IPS DF 19.7 (cell line): Measurements from ENCODE around the gene RAB7B.

Experiments used
- DNase-seq: peaks from one replicate; pipeline ENCODE4 v3.0.0-alpha.2; 2013; ENCODE audit warnings: low read depth, low spot score

RAB7B gene

DNA sequence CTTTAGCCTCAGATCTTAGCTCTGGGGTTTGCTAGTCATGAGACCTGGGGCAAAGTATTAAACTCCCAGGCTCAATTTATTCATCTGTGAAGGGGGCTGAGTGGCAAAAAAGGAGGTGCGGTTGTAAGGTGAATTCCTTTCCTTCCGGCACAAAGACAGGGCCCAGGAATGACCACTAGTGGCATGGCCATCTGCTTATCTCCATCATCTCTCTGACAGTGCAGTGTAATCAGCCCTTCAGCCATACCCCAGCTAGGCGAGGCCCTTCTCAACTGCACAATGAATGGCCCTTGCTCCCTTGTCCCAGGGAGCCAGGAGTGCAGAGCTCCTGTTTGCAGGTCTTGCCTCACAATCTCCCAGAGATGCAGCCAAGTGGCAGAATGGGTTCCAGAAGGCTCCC lies 54.3 kb downstream of the RAB7B start:
- DNase-seq: no peak

GRCh38 chr1:205948039-205948438 lies 55.2 kb downstream of the RAB7B start:
- DNase-seq: no peak

DNA sequence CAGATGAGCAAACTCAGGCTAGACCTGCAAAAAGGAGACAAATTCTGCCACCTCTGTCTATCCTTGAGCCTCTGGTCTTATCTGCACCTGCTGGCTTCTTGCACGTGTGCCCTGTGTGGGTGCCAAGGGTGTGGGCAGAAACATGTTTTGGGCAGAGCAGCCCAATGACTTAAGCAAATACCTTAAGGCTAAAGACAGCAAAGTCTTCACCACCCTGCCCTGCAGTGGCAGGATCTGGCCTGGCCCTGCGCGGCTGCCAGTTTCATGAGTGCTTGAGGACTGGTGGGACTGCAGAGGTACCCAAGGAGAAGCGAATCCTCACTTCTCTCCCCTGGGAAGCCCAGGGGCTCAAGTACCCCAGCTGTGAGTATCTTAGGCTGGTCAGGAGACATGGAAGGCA lies 56.2 kb downstream of the RAB7B start:
- no peak for DNase-seq

- no peak for DNase-seq
These were observed 58.1 kb downstream of the RAB7B start for GRCh38 chr1:205945069-205945468.

GRCh38 chr1:205944525-205944924 lies 58.7 kb downstream of the RAB7B start:
- DNase-seq: no peak

DNA sequence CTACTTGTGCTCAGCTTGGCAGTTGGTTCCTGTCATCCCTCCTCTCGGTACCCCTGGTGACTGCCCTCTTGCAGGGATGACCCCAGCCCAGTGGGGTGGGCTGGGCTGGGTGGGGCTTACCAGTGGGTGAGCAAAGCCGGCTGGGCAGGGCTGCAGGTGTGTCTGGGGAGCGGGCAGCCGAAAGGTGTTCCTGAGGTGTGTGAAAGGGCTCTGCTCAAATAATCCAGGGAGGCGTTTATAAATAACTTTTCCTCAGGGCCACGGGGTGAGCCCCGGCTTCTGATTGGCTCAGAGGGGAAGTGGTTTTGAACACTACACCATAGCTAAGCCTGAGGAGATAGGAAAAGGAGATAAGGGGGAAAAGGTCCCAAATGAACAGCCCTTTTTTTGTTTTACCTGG lies 60.0 kb downstream of the RAB7B start, which contains the start of gene SLC26A9:
SLC26A9 (minus strand) TSS at position 212 of the 400 bp plus-strand sequence. CDS start 7,636 bp downstream, outside the sequence.
- no peak for DNase-seq

GRCh38 chr1:205942631-205943159 lies 60.5 kb downstream of the RAB7B start:
- DNase-seq: no peak

DNA sequence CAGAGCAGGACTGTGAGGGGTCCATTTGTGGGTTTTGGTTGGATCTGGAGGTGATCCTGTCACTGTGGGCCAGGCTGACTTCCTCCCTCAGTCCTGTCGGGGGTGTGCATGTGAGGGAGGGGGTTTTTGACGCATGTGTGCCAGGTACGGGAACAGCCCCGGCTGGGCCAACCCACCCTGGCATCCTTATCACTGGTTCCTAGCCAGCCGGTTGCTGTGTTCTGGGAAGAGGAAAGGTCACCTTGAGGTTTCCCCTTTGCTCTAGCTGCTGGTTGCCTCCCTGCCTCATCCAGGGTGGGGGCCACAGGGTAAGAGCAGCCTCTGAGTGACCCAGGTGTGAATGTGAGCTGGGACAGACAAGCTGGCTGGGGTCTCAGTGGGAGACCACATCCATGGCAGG lies 62.5 kb downstream of the RAB7B start:
- DNase-seq: no peak

- peak; percentile 20 for DNase-seq
These were observed 63.4 kb downstream of the RAB7B start for GRCh38 chr1:205939690-205940330.

GRCh38 chr1:205938682-205939081 lies 64.5 kb downstream of the RAB7B start:
- no peak for DNase-seq

GRCh38 chr1:205936846-205937586 lies 66.2 kb downstream of the RAB7B start:
- DNase-seq: no peak

DNA sequence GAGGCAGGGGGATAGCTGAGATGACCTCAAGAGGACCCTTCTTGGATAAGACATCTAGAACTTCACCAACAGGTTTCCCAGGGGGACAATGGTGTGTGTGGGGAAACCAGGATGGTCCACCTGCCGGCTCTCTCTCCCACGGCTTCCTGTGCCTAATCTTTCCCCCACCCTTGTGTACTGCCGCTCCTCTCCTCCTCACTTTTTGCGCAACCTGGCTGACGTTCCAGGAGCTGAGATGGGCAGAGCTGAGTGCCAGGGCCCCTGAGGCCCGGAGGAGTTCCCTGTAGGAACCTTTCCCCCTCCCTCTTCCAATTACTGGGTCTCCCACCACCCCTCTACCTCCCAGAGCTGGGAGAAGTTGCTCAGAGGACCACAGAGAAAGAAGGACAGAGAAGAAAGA lies 66.9 kb downstream of the RAB7B start:
- no peak for DNase-seq

DNA sequence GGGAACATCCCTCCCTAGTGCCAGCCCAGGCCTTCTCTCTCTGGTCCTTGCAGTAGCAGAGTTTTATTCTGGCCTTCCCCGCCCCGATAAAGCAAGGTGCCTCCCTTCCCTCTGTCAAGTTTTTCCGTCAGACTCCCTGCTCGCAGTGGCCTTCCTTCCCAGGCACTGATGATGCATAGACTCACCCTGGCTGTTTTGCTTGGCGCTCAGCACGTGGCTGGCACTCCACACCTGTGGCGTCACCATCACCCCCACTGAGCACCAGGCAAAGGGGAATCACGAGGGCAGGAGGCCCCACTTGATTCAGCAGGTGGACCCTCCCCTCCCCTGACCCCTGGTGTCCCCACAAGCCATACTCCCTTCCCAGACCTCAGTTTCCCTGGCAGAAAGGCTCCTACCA lies 67.3 kb downstream of the RAB7B start:
- DNase-seq: no peak

DNA sequence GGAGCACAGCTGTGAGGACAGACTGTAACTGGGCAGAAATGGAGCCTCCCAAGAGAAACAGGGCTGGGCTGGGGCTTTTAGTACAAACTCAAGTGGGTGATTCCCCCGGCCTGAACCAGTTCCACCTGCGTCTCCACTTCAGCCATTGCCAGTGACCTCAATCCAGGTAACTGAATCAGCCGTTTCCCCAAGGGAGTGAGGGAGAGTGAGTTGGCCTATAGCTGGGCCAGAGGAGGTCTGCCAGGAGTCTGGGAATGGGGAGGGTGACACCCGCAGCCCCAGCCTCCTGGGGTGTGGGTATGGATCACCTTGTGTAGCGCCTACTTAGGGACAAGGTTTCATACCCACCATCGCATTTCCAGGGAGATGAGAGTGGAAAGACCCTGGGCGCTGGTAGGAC lies 68.4 kb downstream of the RAB7B start:
- no peak for DNase-seq

DNA sequence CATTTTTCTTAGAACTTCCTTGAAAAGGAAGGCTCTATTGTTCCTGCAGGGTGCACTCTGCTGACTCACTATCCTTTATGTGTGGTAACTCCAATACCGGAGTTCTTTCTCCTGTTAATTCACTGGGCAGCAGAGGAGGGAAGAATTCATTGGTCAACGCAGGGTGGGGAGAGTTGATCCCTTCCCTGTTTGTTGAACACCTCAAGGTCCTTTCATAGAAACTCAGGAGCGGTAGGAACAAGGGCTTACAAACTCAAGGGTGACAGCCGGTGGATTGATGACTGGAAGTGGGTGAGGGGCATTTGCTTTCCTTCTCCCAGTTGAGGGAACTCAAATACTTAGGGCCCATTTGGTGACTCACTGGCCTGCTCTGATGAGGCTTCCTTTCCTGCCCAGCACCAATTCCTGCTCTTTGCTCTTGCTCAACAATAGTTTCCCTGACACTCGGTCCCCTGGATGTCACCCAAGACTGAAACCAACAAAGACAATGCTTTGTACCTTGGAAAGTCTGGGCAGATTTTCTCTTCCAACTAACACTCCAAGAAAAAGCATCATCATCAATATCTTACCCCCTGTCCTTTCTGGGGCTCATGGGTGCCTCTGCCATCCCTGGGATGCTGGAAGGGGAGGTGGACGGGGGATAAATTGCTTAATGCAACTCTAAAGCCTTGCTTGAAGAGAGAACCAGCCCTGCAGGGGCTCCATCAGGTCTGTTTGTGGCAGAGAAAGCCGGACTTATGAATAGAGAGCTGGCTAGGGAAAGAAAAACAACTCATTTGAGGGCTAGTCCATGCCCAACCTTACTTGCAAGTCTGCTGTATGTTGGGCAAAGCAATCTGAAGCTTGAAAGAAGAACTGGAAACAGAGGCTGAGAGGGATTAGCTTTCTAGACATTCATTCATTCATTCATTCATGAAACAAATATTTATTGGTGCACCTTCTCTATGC lies 69.2 kb downstream of the RAB7B start:
- peak; percentile 30 for DNase-seq

GRCh38 chr1:205932776-205933175 lies 70.4 kb downstream of the RAB7B start:
- no peak for DNase-seq

DNA sequence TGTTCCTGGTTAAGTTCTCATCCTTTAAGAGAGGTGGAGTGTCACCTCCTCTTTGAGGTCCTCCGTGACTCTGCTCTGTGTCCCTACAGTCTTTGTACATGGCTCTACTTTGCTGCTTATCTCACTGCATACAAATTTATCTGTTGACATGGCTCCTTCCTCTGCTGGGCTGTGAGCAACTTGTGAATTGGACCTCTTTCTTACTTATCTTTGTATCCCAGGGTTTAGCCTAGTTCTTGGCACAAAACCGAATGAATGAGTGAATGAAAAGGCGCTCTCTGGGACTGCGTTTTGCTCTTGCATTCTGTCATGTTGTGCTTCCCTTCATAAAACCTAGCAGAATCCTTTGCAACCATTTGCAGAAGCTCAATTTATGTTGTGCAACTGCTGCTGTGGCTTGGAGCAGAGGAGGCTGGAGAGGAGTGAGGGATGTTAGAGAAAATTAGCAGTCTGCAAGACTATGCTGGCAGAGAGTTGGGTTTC lies 72.4 kb downstream of the RAB7B start:
- no peak for DNase-seq

GRCh38 chr1:205930195-205930577 lies 73.0 kb downstream of the RAB7B start:
- DNase-seq: no peak

DNA sequence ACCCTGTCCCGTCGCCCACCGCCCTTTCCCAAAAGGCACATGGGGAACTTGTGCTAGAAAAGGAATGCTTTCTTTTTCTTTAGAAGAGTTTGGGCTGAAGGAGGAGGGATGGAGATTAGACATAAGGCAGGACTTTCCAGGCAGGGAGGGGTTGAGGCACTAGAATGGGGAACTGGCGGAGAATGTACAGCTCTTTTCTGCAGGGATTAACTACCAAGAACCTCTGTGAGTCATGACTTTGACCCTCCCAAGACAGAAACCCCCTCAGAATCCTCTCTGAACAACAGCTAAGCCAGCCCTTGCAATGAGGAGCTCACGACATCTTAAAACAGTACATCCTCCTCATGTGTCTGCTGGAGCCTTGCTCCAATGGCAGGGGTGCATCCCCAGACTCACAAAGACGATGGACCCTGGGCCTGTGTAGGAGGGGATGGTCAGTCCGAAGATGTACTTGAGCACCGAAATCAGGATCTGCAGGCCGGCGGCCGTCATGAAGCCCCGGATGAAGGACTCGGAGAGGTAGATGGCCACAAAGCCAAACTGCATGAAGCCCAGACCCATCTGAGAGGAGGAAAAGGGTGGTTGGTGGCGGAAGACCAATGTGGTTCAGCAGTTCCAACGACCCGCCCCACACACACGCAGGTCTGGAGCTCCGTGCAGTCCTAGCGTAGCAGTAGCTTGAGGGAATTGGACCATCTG lies 73.5 kb downstream of the RAB7B start:
- DNase-seq: no peak

- no peak for DNase-seq
These were observed 74.9 kb downstream of the RAB7B start for GRCh38 chr1:205928317-205928716.

DNA sequence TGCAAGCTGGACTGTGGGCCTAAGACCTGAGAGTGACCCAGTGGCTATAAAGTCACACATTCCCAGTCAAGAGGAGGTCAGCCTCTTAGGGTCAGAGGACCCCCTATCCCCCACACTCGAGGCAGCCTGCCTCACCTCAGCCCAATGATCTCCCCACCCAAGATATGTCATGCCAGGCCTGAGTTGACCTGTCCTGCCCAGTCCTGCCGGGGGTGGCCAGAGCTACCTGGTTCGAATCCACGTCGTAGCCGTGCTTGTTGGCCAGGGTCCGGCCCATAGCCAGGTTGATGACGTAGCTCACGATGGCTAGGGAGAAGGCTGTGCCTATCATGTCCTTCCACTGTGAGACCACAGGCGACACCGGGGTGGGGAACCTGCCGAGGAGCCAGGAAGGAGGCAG lies 75.5 kb downstream of the RAB7B start:
- no peak for DNase-seq
